ENCODE data around the gene PHACTR1.

GRCh38 chr6:12735786-12736185 lies 19.2 kb downstream of the PHACTR1 start:
- no peak for TF ChIP-seq EZH2 (IDR thresholded peaks at IDR 0.05)
- no peak for TF ChIP-seq POLR2AphosphoS5 (IDR thresholded peaks at IDR 0.05; ENCODE audit: borderline replicate concordance, low read depth, low read length)

All from SK-N-MC (cell line).